HG03175 (cell line): Measurements from ENCODE around the gene JAK1.

Source experiments
- ATAC-seq: cut with Tn5 transposase; IDR thresholded peaks from one replicate; pipeline ENCODE4 v1.9.1; 2021; ENCODE audit warnings: mild to moderate bottlenecking, moderate library complexity; ENCODE audit not compliant: unreplicated experiment

Gene JAK1

DNA sequence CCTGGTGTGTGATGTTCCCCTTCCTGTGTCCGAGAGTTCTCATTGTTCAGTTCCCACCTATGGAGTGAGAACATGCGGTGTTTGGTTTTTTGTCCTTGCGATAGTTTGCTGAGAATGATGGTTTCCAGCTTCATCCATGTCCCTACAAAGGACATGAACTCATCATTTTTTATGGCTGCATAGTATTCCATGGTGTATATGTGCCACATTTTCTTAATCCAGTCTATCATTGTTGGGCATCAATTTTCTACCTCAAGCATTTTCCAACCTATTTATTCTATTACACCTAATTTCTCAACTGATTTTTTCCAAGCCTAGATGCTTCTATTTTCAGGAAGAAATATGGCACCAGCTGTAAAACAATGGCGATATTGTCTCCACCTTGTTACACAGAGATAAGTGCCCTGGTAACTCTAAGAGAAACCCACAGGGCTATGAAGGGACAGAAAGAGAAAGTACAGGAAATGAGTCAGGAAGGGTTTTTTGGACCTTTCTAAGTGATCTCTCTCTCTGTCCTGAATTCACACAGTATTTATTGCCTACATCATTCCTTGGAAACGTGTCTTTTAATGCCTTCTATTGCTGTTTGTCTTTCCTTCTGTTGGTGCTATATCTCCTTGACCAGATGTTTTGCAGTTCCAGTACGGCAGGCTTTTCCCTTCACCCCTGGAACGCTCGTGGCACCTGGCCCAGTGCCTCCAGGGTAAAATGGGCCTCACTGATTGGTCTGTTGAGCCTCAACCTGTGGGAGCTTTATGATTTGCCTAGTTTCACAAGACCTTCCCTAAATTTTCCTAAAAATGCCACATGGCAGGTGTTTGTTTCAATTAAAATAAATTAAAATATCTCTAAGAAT lies 14.6 kb upstream of the JAK1 start:
- no peak for ATAC-seq

GRCh38 chr1:64979358-64979757 lies 13.0 kb upstream of the JAK1 start:
- no peak for ATAC-seq

DNA sequence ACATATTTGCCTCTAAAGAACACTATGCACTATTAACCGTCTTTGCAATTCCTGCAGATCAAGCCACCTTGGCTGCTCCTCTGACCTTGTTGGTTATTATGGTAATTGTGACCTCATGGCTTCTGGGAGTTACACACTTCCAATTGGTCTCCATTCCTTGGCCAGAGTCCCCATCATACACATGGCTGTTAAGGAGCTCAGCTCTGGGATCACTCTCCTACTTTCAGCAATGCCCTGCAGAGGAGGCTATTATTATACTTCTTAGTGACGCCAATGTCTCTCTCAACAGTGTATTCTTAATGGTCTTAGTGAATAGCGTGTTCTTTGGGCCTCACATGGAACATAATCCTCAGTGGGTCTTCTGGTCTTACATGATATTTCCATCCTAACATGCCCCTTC lies 10.0 kb upstream of the JAK1 start:
- no peak for ATAC-seq

DNA sequence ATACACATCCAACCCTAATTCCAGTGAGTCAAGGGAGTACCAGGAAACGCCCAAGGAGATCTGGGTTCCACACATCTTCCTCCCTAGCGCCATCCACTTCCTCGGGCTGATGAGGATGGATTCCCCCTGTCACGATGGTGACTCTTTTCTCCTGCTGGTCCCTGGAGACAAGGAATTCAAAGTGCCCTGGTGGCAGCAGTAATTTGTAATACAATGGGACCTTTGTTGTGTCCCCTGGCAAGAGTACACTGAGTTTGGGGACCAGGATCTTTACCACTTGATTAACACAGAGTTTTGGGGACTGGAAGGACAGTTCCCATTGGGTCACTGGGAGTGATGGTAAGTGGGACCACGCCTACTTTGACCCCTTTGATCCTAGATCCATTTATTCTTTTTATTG lies 9.4 kb upstream of the JAK1 start:
- ATAC-seq: no peak

- no peak for ATAC-seq
Observed at GRCh38 chr1:64975127-64975526, 8.8 kb upstream of the JAK1 start.

- ATAC-seq: no peak
Observed at GRCh38 chr1:64974288-64974825, 8.0 kb upstream of the JAK1 start.

DNA sequence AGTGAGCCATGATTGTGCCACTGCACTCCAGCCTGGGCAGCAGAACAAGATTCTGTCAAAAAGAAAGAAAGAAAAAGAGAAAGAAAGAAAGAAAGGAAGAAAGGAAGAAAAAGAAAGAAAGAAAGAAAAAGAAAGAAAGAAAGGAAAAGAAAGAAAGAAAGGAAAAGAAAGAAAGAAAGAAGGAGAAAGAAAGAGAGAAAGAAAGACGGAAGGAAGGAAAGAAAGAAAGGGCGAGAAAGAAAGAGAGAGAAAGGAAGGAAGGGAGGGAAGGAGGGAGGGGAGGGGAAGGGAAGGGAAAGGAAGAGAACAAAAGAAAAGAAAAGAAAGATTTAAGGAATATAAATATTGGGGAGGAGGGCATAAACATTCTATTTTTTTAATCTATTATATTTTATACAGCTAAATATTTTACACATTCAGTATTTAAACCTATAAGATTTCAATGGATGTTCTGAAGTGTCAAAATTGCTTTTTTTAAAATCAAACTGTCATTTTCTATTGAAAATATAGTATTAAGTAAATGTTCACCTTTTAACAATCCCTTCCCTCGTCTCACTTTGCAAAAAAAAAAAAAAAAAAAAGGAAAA lies 6.8 kb upstream of the JAK1 start:
- no peak for ATAC-seq

- ATAC-seq: no peak
Observed at GRCh38 chr1:64969305-64970046, 3.1 kb upstream of the JAK1 start.

- no peak for ATAC-seq
Observed at GRCh38 chr1:64967381-64967780, 1.0 kb upstream of the JAK1 start.

- ATAC-seq: peak; percentile 49
Observed at GRCh38 chr1:64965366-64966157, 787 bp downstream of the JAK1 start.

- no peak for ATAC-seq
Observed at GRCh38 chr1:64963466-64963865, 2.9 kb downstream of the JAK1 start.

DNA sequence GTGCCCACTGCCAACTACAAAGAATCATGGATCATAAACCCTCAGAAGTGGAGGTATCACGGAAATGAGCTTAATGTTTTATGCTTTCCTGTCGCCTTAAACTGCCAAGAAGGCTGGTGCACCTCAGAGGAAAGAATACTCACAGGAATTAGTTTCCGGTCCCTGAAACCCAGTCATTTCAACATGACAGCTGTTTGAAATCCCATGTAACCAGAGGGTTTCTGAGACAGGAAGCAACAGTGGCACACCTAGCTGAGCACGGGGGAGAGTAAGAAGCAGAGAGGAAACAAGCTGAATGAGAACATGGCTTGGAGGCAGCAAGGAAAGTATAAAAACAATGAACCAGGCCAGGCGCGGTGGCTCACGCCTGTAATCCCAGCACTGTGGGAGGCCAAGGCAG lies 3.9 kb downstream of the JAK1 start:
- ATAC-seq: no peak

GRCh38 chr1:64961923-64962322 lies 4.4 kb downstream of the JAK1 start:
- no peak for ATAC-seq

- peak; percentile 61 for ATAC-seq
Observed at GRCh38 chr1:64960731-64961130, 5.6 kb downstream of the JAK1 start.

GRCh38 chr1:64959986-64960385 lies 6.4 kb downstream of the JAK1 start:
- no peak for ATAC-seq

- peak; percentile 83 for ATAC-seq
Observed at GRCh38 chr1:64956733-64957441, 9.5 kb downstream of the JAK1 start.

DNA sequence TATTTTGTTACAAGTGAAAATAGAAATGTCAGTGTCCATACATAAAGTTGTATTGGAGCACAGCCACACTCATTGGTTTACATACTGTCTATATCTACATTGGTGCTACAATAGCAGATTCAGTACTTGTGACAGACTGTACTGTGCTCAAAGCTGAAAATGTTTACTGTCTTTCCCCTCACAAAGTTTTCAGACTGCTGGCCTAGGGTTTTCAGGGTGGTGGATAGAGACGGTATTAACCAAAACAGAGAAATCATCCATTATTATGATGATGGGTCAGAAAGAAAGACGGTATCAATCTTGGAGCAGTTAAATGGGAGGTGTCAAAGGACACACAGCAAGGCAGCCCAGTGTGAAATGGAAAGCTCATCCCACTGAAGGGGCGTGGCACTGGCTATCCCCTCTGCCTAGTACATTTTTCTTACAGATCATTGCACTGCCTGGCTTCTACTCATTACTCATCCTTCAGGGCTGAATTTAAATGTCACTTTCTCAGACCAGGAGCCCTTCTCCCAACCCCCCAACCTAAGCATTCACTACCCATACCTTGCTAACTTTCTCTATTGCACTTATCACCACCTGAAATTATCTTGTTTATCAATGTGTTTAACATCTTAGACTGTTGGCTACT lies 10.2 kb downstream of the JAK1 start:
- ATAC-seq: no peak

GRCh38 chr1:64955097-64956009 lies 11.0 kb downstream of the JAK1 start:
- no peak for ATAC-seq

DNA sequence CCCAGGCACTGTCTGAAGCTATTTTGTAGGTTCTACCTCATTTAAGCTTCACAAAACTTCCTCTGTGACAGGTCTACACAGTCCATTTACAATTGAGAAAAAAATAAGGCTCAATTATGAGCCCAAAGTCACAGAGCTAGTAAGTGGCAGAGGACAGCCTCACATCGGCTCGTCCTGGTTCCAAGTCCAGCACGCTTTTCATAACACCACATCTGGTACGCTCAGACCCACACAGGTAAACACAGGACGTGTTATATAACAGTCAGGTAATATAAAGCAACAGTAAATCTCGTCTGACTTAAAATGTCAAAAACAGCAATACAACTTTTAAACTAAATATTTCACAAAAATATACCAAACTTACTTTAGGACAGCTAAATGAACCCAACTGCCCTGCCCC lies 13.1 kb downstream of the JAK1 start:
- ATAC-seq: no peak
